GM19463 (cell line): Measurements from ENCODE around the gene ANXA7.
A peak's percentile ranks its signal among the peaks of the same experiment; 100 is the strongest.

Experiments used
- ATAC-seq: cut with Tn5 transposase; IDR thresholded peaks from one replicate; pipeline ENCODE4 v1.9.1; 2021; ENCODE audit warnings: mild to moderate bottlenecking, moderate library complexity; ENCODE audit not compliant: unreplicated experiment

Gene ANXA7

DNA sequence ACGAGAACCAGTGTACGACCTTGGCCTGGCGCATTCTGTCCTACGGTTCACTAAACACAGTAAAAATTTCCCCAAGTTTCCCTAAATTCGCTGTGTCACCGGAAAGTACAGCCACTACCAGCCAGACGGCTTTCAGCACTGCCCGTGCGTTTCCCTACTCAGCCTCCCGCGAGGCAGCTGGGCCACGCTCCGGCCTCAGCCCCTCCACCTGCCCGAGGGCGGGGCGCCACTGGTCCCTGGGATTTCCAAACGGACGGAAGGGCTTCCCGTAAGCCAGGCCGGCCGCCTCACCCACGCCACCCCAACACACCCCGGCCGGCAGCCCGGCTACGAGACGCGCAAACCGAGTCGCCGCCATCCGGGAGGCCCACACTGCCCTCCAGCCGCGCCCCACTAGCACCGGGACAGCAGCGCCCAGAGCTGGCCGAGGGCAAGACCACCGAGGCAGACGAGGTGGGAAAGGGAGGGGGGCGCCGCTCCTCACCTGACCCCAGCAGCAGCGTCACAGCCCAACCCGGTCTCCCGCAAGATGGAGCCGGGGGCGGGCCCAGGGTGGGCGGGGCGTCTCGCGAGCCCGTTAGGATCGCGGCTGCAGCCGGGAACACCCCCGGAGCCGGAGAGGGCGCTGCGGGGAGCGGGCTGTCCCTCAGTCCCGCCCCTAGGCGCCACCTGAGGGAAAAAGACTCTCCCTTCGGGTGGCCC lies at the start of gene ANXA7:
Gene ANXA7 (minus strand): TSS at position 531 of the 702 bp plus-strand sequence. CDS start 13,202 bp downstream, outside the sequence.
- ATAC-seq: peak; percentile 90

DNA sequence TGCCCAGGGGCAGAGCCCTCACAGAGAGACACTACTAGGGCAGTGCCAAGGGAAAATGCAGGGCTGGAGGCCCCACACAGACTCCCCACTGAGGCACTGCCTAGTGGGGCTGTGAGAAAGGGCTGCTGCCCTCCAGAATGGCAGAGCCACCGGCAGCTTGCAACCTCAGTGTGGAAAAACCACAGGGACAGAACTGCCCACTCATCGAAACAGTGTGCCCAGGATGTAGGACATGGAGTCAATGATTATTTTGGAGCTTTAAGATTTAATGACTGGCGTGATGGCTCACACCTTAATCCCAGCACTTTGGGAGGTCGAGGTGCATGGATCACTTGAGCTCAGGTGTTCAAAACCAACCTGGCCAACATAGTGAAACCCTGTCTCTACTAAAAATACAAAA lies 47.0 kb upstream of the ANXA7 start:
- no peak for ATAC-seq

DNA sequence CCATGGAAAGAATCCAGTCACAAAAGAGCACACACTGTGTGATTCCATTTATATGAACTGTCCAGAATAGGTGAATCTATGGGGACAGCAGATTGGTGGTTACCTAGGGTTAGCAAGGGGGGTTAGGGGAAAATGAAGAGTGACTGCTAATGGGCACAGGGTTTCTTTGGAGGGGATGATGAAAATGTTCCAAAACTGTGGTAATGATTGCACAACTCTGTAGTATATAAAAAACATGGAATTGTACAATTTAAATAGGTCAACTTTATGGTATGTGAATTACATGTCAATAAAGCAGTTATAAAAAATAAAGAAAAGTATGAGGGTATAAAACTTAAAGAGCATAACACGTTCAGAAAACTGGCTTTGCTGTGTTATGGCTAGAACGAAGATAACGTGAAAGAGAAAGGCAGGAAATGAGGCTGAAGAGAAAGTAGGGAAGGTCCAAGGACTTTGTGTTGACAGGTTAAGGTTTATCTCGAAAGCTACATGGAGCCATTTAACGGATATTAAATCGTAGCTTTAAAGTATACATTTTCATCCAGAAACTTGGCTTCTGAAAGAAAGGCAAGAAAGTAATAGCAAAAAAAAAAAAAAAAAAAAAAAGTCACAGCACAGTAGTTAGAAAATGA lies 45.9 kb upstream of the ANXA7 start:
- no peak for ATAC-seq

DNA sequence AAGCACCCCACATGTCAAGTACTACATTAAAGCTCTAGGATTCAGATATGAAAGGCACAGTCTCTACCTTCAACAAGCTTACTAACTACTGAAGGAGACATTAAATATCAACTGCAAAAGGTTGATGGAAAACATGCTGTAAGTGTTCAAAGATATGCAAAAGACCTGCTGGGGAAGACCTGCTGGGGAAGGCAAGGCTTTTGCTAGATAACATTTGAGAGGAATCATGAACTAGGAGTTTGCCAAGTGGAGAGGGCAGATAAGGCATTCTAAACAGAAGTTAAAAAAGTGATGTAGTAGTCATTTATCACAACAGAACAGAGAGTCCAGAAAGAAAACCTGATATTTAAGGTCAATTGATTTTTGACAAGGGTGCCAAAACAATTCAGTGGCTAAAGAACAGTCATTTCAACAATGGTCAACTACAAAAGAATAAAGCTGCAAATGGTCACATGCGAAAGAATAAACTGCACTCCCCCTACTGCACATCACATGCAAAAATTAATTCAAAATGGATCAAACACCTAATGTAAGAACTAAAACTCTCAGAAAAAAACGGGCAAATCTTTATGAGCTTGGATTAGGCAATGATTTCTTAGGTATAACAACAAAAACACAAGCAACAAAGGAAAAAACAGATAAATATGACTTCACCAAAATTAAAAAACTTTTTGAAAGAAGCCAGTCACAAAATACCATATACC lies 42.5 kb upstream of the ANXA7 start:
- ATAC-seq: no peak

DNA sequence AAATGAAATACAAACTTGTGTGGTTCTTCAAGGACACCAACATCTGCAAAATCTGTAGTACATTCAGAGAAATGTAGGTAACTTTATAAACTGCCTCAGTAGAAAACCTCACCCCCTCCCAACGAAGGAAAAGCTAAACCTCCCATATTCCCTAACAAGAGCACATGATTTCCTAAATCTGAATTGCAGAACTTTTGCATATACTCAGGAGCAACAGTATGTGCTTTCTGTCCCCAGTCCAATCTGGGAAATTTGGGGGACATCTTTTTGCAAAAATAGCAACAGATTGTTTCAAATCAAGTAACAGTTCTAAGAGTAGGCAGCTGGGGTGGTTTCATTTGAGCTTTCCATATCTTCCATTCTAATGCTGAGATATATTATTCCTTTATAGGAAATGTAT lies 35.3 kb upstream of the ANXA7 start:
- no peak for ATAC-seq

DNA sequence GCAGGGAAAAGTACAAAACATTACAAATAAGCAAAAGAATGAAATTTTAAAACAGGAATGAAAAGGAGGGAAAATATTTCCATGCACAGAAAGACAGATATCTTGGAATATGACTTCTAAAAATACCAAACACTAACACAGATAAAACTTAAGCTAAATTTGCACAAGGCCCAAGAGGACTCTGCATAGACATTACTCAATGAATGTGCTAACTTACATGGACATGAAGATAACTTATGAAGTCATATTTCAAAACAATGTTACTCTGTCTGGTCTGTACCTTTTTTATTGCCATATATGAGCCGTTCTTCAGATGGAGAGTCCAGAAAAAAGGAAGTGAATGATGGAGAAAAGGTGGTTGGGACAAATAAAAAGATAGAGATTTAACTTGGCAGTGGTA lies 34.5 kb upstream of the ANXA7 start:
- ATAC-seq: no peak

DNA sequence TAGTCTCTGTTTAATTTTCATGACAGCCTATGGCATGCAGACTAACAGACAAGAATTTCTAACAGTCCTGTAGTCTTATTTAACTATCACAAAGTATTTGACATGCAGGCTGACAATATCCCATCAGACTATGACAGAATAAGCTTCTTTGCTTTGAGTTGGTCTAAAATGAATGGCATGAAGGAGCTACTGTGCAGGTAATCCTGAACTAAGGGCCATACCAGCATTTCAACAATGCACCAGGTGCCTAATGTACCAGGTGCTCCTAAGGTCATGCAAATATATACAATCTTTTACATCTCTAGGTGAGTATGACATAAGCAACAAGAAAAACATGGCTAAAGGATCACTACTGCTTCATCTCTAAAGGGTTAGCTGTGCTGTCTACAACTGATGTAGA lies 33.1 kb upstream of the ANXA7 start:
- ATAC-seq: no peak

DNA sequence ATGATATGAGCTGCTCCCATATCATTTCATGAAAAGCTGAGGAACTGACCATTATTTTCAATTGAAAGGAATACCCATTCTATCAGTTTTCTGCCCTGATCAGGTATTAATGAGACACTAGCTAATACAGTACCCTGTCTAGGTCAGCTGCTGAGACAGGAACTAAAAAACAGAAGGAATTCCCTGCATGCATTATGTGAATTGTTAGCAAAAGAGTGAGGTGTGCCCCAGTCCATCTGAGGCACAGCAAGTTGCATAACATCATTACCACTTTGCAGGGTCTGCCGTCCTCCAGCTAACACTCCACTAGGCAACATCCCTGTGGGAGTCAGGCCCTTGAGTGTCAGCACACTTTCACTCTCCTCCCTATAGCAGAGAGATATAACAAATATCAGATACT lies 30.6 kb upstream of the ANXA7 start:
- no peak for ATAC-seq

DNA sequence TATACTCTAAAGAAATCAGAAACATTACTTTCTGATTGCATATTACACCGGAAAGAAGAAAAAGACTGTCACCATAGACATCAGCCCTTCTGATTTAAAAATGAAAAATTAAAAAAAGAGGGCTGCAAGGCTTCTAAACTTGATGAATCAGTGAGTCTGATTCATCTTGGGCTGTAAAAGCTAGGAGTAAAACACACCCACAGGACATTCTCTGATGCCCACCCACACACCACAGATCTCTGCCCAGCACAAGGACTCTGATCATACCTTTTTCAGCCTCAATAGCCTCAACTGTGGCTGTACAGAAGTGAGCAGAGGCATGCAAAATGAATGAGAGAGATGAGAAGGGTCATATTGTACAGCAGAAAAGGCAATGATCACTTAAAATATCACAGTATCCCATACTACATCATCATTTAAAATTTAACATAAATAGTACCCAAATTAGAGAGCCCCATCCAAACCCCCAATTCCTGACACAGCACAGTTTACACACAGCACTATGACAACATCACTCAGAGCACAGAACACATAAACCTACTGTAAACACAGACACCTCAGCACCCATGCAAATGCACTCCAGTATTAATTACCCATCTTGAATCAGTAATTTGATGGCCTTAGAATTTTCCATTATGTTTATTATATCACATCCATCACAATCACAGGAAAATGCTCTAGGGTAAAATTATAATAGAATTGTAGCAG lies 25.9 kb upstream of the ANXA7 start:
- ATAC-seq: no peak

DNA sequence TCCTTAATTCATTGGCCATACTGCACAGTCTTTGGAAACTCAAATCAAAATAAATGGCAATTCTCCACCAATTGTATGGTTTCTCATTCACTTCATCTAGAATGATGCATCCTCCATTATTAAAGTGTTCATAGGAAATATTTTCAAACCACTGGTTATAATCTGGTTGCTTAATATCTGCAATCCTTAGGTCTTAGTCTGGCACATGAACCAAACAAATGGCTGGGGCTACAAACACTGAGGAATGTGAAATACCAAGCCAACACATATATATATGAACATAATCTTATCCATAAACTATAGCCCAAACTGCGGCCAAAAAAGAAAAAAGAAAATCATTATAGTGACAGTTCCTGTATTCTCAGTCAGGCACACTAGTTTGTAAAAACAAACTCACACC lies 25.2 kb upstream of the ANXA7 start:
- no peak for ATAC-seq

DNA sequence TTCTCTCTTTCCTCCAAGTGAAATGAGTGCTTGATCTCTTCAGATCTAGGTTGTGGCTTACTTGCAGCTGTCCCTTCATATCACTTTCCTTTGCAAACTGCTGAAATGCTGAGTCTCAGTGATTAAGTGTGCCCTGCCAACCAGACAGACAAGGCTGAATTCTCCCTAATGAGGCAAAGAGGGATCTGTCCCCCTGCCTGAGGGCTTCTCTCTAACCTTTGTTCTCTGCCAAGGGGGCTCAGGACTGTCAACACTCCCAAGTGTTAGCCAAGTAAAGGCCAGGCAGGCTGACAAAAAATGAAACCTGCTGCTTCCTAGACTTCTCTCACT lies 19.6 kb upstream of the ANXA7 start, which contains the start of gene MSS51:
Gene MSS51 (minus strand): TSS at position 24 of the 330 bp plus-strand sequence. CDS start 5,277 bp downstream, outside the sequence.
- no peak for ATAC-seq

DNA sequence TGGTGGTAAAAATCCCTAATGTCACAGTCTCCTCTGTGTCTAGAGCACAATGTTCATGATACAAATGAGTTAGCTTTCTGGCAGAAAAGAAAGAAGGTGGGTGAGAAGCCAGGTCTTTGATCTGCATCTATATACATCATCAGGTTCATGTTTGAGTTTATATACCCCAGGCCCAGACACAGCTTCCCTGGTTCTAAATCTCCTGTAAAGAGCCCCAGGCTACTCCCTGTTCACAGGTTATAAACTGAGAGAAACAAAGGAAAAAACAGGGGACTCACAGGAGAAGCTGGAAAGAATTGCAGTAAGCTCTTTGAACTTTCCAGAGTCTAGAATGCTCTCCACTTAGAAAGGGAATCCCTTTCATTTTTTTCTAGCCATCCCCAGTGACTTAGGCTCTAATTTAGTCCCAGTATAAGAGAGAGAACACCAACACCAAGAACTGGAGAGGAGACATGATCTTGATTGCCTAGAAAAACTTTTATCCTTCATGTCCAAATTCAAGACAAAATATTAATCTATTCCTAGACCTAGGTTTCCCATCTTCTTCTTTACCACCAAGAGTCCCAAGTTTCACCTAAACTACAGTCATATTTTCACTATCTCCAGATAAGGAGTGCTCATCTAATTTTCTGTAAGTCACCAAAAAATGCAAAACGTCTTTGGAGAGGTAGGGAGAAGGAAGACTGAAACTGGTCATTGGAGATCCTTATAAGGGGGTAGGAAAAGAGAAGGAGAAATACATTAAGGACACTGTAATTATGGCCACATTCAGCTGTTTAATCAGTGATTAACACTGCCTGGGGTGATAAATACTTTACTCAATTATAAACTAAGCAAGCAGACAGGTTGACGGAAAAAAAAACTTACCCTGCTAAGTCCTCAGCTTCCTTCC lies 19.0 kb upstream of the ANXA7 start:
- ATAC-seq: no peak

DNA sequence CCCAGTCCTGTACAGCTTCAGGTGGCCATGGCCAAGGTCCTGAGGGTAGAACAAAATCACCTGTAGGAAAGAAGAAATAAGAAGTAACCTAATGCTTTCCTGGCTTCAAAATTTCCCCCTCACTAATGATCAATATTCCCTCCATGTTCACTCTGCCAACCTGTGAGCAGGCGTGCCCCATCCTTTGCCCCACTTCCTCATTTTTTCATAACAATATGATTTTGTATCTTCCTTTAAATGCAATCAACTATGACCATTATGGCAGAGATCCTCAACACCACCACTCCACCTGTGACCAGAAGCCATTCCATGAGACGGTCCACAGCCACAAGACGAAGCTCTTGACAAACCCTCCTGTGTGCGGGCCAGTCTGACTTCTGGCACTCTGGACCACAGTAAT lies 12.5 kb upstream of the ANXA7 start:
- ATAC-seq: no peak

DNA sequence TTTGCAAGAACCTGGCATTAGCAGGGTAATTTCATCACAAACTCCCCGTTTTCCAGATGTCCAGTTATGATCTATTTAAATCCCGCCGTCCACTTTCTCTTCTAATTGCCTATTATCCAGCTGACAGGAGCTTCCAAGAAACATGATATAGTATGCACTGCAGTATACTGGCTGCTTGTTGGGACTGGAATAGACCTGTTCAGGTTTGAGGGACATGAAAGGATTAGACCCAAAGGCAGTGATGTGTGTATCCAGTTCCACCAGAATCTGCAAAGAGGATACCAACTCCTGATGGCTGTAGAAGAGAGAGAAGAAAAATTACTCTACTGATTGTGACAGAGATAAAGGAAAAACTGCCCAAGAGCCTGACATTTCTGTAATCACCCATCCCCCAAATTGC lies 10.6 kb upstream of the ANXA7 start:
- ATAC-seq: no peak

DNA sequence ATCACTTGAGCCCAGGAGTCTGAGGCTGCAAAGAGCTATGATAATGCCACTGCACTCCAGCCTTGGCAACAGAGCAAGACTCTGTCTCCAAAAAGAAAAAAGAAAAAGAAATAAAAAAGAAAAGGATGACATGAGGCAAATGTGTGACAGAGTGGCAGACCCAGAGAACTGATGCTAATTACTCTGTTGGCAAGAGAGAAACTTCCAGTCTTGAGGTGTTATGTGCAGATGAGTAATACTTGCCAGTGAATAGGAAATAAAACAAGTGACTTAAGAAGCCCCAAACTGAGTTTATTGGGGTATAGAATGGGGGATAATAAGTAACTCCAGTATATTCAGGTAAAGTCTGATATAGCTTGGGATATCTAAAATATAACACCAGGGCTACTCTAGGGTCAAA lies 9.5 kb upstream of the ANXA7 start:
- no peak for ATAC-seq

DNA sequence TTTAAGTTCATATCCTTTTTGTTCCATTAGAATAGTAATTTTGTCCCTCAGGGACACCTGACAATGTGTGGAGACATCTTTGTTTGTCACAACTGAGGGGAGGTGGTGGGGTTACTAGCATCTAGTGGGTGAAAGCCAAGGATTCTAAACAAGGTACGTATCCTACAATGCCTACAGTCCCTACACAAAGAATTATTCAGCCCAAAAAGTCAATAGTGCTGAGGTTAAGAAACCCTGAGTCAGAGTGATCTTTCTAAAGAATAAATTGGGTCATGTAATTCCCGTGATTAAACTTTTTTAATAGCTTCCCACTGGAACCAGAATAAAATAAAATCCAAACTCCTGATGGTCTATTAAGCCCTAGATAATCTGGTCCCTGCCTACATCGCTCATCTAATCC lies 2.7 kb upstream of the ANXA7 start:
- ATAC-seq: no peak

DNA sequence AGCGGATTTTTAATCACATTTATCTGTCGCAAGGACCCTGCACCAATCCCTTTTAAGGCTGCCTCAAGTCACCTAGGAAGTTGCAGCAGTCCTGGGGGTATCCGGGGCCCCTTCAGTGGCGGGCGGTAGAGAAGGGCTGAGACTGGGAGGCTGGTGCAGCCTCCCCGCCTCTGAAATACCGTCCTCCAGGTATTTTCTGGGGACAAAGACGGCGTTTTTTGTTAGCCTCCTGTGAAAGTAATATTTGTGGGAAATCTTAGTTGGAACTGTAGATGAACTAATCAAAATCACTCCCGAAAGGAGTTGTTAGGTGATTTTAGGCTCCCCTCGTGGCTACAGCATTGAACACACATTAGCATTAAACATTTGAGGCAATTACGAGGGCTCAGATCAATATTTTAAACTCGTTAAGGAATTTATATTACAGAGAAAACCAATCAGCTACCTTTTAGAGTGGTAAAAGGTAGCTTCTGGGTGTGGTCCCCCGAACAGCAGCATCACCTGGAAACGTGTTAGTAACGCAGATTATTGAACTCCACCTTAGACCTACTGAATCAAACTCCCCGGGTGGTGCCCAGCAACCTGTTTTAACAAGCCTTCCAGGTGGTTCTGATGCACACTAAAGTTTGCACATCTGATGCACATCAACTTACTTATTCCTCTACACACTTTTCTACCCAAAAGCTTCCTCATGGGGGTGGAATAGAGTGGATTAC lies 530 bp upstream of the ANXA7 start:
- ATAC-seq: peak; percentile 29

DNA sequence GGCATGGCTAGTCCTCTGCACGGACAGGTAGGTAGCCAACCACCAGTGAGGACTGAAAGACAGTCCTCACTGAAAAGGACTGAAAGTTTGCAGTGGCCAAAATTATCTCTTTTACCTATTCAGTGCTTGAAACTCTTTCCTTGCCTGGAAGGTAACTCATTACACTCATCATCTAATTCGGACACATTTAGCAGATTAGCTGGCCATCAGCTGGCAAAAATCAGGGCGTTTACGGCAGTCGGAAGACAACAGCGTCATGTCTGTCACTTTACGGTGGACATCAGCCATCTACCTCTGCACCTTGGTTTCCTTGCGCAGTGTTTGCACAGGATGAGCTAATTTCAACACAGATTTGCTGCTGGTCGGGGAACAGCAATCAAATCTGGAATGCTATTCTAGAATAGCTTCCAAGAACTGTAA lies 740 bp downstream of the ANXA7 start:
- ATAC-seq: peak; percentile 4

DNA sequence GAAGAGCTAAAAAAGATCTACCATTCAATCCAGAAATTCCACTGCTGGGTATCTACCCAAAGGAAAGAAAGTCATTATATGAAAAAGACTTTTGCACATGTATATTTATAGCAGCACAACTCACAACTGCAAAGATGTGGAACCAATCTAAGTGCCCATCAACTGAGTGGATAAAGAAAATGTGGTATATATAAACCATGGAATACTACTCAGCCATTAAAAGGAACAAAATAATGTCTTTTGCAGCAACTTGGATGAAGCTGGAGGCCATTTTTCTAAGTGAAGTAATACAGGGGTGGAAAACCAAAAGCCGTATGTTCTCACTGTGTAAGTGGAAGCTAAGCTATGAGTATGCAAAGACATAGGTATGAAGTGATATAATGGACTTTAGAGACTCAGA lies 3.0 kb downstream of the ANXA7 start:
- no peak for ATAC-seq

DNA sequence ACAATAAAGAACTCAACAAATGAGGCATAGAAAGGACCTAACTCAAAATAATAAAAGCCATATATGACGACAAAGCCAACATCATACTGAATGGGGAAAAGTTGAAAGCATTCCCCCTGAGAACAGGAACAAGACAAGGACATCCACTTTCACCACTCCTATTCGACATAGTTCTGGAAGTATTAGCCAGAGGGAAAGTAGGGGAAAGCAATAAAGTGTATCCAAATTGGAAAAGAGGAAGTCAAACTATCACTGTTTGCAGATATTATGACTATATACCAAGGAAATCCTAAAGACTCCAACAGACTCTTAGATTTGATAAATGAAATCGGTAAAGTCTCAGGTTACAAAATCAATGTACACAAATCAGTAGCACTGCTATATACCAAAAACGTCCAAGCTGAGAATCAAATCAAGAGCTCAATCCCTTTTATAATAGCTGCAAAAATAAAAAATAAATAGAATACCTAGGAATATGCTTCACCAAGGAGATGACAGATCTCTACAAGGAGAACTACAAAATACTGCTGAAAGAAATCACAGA lies 4.8 kb downstream of the ANXA7 start:
- ATAC-seq: no peak
